ENCODE measurements around the gene OR6C2.
"Not testable (repeated sequence)": the region's sequence is repeated elsewhere in the genome, so short reads cannot be mapped to it uniquely, and the experiment has no call there.

Gene OR6C2

DNA sequence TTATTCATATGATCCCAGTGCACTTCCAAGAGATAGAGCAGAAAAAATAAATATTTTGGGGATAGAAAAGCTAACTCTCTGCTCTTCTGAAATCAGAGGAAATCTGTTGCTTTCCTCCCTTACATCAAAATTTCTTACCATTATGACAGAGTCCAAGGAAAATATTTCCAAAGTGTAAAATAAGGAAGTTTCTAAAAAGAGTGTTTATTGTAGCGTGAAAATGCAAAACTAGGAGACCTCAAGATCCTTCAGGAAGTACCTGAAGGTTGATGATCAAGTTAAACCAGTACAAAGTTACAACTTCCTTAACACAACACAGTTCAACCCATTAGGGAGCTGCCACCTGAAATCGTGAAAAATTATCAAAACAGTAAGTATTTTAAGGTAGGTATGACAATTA lies at the start of gene OR6C2:
Gene OR6C2, plus strand, starts transcription at position 301 of the 400 bp plus-strand sequence. CDS start 8,138 bp downstream, outside the sequence.
- DNase-seq: no peak

DNA sequence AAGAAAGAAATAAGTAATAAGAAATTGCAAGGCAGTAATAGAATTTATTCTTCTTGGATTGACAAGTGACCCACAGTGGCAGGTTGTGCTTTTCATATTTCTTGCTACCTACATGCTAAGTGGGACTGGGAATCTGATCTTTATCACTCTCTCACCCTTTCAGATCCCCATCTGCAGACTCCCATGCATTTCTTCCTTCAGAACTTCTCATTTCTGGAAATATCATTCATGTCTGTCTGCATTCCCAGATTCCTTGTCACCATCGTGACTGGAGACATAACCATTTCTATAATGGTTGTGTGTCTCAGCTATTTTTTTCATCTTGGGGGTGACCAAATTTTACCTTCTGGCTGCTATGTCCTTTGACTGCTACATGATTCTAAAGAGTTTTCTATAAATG lies 47.5 kb upstream of the OR6C2 start:
- DNase-seq: no peak

DNA sequence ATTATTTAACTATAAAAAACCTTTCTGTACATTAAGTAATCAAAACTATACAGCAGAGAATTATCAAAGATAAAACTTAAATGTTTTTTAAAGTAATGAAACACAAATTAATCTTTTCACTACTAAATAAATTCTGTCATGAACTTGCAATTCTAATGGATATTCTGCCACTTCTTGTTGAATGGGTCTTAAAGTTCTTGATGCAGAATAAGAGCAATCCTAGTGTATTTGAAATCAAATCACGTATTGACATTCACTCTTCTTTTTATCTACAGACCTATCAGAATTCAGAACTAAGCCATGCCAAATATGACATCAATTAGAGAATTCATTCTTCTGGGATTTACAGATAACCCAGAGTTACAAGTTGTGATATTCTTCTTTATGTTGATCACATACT lies 43.6 kb upstream of the OR6C2 start, which contains the start of gene OR6C65:
Gene OR6C65, plus strand, starts transcription at position 301 of the 400 bp plus-strand sequence. Its CDS starts 0 bp downstream, at position 301.
- no peak for DNase-seq

DNA sequence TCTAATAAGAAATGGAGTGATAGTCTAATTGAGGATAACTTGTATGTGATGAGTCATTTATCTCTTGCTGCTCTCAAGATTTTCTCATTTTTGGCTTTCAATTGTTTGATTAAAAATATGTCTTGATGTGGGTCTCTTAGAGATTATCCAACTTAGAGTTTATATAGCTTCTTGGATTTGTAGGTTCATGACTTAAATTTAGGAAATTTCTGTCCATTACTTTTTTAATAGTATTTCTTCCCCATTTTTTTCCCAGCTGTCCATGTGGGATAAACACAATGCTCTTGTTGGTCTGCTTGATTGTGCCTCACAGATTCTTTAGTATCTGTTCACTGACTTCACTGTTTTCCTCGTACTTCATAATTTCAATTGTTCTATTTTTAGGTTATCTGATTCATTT lies 36.0 kb upstream of the OR6C2 start:
- no peak for DNase-seq

DNA sequence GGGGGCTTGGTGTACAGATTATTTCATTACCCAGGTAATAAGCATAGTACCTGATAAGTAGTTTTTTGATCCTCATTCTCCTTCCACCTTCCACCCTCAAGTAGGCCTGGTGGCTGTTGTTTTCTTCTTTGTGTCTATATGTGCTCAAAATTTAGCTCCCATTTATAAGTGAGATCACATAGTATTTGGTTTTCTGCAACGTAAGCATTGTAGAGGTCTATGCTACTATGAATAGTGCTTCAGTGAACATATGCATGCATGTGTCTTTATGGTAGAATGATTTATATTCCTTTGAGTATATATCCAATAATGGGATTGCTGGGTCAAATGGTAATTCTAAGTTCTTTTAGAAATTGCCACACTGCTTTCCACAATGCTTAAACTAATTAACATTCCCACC lies 34.7 kb upstream of the OR6C2 start:
- DNase-seq: not testable (repeated sequence)

DNA sequence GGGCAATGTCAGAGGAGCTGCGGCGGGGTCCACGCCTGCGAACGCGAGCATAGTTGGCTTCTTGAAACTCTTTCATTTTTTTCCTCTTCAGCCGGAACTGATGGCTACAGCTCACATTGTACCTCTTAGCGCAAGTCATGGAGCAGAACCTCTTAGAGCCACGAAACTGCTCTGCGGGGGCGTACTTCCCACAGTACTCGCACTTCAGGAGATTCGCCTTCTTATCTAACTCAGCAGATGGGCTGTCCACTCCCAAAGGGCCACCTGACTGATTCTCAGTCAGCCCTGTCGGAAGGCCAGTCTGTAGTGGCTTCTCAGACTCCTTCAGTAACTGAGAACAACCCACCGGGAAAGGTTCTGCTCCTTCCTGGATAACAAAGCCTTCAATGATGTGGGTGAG lies 31.7 kb upstream of the OR6C2 start:
- not testable (repeated sequence) for DNase-seq

DNA sequence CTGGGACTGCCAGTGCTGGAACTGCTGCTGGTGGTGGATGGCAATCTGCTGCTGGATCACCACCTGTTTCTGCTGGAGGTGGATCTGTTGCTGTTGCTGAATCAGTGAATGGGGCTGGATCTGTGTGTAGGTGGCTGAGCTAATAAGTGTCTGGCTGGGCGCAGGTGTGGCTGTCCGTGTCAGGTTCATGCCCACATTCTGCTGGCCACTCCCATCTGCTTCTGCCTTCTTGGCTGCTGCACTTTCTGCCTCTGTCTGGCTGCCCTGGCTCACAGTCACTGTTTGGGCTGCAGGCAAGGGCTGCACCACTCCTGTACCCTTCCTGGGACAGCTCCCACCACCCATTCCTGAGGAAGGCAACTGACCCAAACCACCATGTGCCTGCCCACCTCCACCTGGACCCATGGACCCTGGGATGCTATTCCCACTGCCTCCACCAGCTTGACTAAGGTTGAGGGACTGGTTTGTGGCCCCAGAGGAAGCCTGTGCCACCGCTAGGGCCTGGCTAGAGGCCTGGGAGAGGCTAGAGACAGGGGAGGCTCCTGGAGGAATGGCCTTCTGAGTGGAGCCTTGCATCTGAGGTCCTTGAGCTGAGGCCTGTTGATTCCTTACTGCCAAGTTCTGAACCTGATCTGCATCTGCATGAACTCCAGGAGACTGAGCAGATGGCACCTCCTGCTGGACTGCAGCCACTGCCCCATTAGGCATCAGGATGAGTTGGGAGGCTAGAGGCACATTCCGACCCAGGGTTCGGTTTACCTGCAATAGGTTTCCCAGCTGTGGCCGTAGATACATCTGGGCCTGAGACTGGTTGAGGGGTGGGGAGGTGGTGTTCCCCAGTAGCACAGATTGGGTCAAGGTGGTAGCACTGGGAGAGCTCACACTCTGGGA lies 30.1 kb upstream of the OR6C2 start:
- not testable (repeated sequence) for DNase-seq

DNA sequence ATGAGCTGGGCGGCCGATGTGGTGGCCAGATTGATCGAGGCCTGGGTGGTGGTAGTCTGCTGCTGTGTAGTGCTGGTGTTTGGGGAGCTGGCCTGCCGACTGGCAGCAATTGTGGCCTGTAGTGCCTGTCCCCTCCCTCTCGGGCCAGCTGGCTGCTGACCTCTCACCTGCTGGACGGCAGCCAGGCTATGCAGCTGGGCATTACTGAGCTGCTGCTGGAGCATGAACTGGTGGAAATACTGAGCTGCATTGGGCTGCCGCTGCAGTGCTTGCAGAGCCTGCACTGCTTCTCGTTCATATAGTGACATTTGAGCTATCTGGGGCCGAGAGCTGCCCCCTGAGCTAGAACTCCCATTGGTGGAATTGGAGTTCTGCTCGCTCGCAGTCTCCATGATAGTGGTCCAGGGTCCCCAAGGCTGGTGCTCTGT lies 29.5 kb upstream of the OR6C2 start:
- not testable (repeated sequence) for DNase-seq

DNA sequence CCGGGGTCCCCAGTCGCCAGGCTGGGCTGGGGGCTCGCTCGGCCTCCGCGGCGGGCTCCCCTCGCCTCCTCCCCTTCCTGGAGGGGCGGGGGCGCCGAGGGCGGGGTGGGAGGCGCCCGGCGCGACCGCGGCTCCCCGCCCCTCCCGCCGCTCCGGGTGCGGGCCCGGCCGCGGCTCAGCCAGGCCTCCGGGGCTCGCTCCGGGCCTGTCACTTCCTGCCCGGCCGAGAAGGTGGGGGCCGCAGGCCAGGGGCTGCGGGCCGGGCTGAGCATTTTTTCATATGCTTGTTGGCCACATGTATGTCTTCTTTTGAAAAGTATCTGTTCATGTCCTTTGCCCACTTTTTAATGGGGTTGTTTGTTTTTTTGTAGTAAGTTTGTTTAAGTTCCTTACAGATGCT lies 29.0 kb upstream of the OR6C2 start:
- DNase-seq: not testable (repeated sequence)

DNA sequence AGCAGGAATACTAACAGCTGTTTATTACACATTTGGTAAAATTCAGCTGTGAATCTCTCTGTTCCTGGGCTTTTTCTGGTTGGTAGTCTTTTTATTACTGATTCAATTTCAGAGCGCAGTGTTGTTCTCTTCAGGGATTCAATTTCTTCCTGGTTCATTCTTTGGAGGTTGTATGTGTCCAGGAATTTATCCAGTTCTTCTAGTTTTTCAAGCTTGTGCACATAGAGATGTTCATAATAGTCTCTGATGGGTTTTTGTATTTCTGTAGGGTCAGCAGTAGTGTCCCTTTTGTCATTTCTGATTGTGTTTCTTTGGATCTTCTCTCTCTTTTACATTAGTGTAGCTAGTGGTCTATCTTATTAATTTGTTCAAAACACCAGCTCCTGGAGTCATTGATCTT lies 26.9 kb upstream of the OR6C2 start:
- DNase-seq: no peak

DNA sequence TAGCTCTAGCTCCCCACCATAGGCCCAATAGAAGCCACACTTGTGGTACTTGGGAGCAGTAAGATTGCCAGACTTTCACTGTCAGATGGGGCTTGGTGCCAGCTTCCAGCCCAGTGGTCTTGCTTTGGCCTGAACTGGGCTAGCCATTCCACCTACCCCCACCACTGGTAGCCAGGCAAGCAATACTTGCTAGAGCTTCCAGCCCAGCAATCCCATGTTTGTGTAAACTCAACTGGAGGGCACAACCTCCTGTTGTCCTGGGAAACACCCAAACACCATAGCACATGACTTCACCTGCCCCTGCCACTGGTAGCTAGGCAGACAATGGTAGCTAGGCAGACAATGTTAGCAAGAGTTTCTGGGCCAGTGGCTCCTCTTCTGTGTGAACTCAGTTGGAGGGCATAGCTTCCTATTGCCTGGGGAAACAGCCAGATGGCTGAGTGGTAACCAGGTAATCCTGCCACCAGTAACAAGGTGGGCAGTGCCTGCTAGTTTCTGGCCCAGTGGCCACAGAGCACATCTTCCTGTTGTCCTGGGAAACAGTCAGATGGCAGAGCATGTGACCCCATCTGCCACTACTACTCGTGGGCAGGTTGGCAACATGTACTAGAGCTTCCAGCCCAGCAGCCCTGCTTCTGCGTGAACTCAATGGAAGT lies 23.4 kb upstream of the OR6C2 start:
- DNase-seq: no peak

DNA sequence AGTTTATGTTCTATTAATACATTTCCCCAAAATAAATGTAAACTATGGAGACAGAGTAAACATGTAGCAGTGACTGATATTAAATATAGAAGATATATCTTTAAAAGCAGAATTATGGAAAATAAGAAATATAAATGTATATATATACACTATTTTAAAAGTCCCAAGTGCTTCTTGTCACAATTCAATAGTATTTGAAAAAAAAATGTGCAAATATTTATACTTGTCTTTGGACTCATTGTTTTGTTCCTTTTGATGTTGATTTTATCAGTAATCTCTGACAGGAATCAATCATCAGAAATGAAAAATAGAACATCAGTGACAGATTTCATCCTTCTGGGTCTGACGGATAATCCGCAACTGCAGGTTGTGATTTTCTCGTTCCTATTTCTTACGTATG lies 17.9 kb upstream of the OR6C2 start, which contains the start of gene OR6C76:
Gene OR6C76, plus strand, starts transcription at position 301 of the 400 bp plus-strand sequence. Its CDS starts 0 bp downstream, at position 301.
- DNase-seq: no peak

DNA sequence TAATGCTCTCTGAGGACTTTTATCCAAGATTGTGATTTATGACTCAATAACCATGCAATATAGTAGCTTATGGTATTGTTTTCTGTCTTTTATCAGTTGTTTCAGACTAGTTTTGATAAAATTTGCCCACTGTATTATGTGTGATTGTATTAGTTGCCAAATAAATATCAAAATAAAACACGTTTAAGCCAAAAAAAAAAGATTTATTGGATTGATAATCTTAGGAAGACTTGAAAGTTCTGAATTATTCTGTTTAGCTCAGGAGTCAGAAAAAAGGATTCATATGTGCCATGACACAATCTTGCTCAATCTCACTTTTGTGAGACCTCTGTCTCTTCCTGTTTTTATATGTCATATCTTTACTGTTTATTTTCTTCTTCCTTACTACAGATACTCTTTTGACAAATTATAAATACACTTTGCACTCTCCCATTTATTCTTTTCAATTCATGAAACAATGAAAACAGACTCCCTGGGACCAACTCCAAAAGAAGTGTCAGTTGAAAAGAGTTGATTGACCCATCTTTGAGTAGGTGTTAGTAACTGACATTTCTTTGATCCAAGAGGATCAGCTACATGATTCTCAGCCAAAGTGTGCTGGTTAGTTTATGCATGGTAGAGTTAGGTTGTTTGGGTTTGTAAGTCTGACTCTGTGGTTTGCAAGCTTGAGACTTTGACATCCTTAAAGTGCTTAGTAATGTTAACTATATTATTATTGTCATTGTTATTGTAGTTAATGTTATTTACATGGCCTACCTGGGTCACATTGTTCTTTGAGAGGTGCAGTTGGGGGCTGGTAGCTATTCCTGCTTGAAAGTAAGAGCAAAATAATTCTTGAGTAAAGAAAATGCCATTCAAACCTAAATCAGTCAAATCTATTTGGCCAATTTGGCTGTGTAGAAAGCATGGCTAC lies 15.3 kb upstream of the OR6C2 start:
- no peak for DNase-seq

DNA sequence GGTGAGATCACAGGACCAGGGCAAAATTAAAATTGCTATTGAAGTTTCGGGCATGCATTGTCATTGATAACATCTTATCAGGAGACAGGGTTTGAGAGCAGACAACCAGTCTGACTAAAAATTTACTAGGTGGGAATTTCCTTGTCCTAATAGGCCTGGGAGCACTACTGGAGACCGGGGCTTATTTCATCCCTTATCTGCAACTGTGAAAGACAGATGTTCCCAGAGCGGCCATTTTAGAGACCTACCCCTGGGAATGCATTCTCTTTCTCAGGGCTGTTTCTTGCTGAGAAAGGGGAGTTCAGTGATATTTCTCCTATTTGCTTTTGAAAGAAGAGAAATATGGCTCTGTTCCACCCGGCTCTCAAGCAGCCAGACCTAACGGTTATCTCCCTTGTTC lies 2.6 kb upstream of the OR6C2 start:
- DNase-seq: not testable (repeated sequence)

DNA sequence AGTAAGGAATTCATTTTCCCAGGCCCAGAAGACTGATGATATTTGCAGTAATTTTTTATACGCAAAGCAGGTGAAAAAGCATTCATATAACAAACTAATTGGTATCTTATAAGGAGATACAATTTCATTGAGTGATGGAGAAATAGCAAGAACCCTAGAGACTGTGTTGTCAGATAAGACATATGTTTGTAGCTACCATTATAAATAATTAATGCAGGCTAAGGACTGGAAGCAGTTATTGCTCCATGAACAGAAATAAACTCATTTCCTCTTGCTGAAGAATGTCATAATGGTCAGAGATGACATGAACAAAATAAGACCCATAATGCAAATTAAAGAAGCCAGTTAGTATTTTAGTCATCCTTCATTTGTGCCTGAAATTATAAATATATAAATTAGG lies 1.5 kb downstream of the OR6C2 start:
- DNase-seq: no peak

DNA sequence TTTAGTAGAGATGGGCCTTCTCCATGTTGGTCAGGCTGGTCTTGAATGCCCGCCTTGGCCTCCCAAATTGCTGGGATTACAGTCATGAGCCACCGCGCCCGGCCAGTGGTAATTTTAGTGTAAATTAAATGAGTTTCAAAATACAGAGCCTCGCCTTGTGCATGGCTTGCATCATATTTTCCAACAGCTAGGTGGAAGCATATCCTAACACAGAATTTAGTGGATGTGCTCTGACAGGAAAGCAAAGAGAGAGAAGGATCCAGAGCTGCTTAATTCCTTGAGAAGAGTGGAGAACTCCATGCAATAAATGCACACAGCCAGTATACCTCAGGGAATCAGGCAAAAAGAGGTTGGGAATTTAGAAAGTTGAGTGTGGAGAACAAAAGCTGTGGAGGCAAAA lies 2.5 kb downstream of the OR6C2 start:
- no peak for DNase-seq

DNA sequence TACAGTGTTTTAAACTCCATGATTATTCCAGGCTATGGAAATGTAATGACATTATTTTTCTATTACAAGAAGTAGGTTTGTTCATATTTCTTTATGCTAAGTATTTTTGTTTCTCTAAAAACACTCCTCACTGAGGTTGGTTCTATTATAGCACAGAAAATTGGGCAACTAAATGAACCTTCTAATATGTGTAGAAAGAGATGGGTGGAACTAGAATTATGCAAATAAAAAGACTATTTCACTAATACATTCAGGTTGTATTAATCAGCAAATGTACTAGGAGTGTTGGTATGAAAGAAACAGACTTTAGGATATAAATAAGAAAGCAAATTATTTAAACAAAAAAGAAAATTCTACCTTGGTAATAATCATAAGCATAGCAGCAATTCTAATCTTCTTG lies 4.9 kb downstream of the OR6C2 start:
- DNase-seq: no peak

DNA sequence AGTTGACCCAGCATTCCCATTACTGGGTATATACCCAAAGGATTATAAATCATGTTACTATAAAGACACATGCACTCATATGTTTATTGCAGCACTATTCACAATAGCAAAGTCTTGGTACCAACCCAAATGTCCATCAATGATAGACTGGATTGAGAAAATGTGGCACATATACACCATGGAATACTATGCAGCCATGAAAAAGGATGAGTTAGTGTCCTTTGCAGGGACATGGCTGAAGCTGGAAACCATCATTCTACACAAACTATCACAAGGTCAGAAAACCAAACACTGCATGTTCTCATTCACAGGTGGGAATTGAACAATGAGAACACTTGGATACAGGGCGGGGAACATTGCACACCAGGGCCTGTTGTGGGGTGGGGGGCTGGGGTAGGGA lies 21.1 kb downstream of the OR6C2 start:
- DNase-seq: not testable (repeated sequence)

DNA sequence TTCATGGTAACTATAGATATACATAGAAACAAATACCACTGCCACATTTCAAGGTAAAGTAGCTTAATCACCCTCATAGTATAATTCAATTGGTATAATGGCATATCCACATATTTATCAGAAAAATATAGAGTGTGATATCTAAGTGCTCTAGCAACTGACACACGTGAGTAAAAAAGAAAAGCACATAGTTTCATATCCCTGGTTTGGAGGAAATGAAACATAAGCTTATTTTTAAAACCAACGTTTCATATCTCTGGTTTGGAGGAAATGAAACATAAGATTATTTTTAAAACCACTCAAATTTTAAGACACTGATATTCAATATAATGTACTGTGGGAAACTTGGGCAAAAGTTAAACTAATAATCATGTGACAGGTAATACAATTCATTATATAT lies 24.0 kb downstream of the OR6C2 start:
- DNase-seq: no peak

DNA sequence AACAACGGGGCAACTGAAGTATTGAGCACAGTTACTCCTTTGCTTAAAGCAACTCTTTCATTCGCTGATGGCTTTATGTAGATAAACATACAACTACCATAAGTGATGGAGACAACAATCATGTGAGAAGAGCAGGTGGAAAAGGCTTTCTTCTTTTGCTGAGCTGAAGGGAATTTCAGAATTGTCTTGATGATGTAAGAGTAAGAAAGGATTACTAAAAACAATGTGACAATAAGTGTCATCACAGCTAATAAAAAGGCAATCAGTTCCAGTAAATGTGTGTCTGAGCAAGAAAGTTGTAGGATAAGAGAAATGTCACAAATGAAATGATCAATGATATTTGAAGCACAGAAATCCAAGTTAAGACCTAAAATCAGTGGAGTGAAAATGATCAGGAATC lies 25.4 kb downstream of the OR6C2 start:
- no peak for DNase-seq

DNA sequence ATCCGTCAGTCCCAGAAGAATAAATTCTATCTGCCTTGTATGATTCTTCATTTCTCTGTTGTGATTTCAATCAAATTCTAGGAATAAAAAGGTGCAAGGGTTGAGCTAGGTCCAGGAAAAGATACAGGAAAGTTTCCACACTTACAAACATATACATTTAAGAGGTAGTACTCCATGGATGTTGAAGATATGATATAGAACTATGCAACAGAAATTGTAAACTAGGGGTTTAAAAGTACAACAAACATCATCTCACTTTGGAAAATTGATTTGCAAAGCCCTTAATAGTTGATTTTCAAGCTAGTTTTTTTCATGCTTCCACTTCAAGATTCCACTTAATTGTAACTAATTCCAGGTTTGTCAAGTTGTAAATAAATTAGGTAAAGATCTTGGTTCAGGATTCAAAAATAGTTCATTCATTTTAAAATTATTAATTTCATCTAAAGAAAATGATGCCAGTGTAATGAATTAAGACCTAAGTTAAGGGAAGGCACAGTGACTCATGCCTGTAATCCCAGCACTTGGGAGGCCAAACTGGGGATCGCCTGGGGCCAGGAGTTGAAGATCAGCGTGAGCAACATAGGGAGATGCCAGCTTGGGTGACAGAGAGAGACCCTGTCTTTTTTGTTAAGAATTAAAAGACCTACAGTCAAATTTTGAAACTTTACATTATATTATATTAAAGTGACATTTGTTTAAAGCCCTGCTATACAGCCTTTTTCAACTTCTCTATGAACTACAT lies 26.4 kb downstream of the OR6C2 start, which contains the start of gene OR6C70:
Gene OR6C70, minus strand, starts transcription at position 51 of the 742 bp plus-strand sequence. Its CDS starts 0 bp downstream, at position 51.
- no peak for DNase-seq

DNA sequence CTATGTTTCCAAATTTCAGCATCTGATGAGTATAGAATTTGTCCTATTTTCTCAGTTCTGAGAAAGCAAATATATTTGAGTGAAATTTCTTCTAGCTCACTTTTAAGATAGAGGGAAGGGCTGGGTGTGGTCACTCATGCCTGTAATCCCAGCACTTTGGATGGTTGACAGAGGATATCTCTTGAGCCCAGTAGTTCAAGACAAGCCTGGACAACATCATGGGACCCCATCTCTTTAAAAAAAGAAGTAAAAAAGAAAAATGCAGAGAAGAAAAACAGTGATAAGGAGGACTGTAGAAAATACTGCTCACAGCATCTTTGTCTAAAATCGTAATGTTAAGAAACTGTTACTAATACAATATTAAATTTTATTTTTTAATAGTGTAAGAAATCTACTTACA lies 28.4 kb downstream of the OR6C2 start:
- no peak for DNase-seq
